ENCODE results near the gene GTF2IRD1. TPM values are rescaled to one million over a fixed set of nuclear protein-coding genes. Genes with fewer than 3 reads are reported as not detected.
"Not testable (repeated sequence)": the region's sequence is repeated elsewhere in the genome, so short reads cannot be mapped to it uniquely, and the experiment has no call there.

GTF2IRD1 gene
- total RNA-seq, 1 experiment from 2014 or later = 73.6 TPM

DNA sequence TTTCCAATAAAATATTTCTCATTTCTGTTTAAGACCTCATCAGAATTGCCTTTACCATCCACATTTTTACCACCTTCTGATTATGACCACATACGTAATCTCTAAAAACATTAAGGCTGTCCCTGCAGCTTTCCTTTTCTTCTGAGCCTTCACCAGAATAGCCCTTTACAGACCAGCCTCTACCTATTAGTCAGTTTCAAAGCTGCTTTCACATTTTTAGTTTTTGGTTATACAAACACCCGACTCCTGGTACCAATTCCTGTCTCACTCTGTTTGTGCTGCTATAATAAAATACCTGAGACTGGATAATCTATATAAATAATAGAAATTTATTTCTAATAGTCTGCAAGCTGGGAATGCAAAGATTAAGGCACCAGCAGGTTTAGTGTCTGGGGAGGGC is 15.4 kb upstream of the GTF2IRD1 start:
- Histone ChIP-seq H3K9me3 (ENCODE audit: low read depth, low read length, poor library complexity, severe bottlenecking) (no peaks in the 10 kb centered on the region), H3K36me3 (ENCODE audit: insufficient read depth, low read length, poor library complexity, severe bottlenecking) (no peaks in the 10 kb centered on the region), H3K27ac (ENCODE audit: low read depth, low read length, poor library complexity, severe bottlenecking) (no peak overlapping the region), H3K4me3 (ENCODE audit: low read depth, low read length, poor library complexity, severe bottlenecking) (no peak overlapping the region), H3K4me1 (ENCODE audit: insufficient read depth, low read length, poor library complexity, severe bottlenecking) (peaks cover 6% of the 10 kb centered on the region), H3K27me3 (replicated peaks; ENCODE audit: insufficient read depth, low read depth, low read length, poor library complexity) (no peaks in the 10 kb centered on the region)
- no TSS peak for BruUV-seq (replicated peaks)
- POLR2A ChIA-PET (ENCODE audit: low non-redundant PET) = no interaction called here
- intact Hi-C loops (cut with micrococcal nuclease; ENCODE audit: unreplicated experiment) = no loop called here
- CTCF ChIA-PET = interaction anchor here (0.5 kb wide), 1 partner anchor 198 kb away, joined by 3 read pairs; no protein-coding TSS in a partner anchor
- no peak for DNase-seq (ENCODE audit: low spot score)
- no peak for TF ChIP-seq EZH2 (IDR thresholded peaks at IDR 0.05; ENCODE audit: borderline replicate concordance, low read depth, low read length, poor library complexity, severe bottlenecking)
- TF ChIP-seq, protein P1, sequence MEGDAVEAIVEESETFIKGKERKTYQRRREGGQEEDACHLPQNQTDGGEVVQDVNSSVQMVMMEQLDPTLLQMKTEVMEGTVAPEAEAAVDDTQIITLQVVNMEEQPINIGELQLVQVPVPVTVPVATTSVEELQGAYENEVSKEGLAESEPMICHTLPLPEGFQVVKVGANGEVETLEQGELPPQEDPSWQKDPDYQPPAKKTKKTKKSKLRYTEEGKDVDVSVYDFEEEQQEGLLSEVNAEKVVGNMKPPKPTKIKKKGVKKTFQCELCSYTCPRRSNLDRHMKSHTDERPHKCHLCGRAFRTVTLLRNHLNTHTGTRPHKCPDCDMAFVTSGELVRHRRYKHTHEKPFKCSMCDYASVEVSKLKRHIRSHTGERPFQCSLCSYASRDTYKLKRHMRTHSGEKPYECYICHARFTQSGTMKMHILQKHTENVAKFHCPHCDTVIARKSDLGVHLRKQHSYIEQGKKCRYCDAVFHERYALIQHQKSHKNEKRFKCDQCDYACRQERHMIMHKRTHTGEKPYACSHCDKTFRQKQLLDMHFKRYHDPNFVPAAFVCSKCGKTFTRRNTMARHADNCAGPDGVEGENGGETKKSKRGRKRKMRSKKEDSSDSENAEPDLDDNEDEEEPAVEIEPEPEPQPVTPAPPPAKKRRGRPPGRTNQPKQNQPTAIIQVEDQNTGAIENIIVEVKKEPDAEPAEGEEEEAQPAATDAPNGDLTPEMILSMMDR (conservative IDR thresholded peaks at IDR 0.05; ENCODE audit: low read depth, low read length) = no peak

DNA sequence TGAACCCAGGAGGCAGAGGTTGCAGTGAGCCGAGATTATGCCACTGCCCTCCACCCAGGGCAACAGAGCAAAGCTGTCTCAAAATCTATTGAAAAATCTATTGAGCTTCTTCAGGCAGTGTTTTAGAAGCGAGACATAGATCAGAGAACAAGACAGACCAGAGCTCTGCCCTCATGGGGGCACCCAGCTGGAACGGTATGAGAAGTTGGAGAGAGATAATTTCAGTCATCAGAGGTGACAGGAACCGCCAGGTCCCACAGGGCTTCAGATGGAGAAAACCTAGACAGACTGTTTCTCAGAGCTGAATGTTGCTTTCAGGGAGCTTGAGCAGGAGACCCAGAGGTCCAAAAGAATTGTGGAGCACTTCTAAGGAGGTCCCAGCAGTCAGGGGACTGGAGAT is 14.2 kb upstream of the GTF2IRD1 start:
- ChIA-PET CTCF (interaction anchor here (0.5 kb wide), 1 partner anchor 9 kb away, joined by 4 read pairs; no protein-coding TSS in a partner anchor), POLR2A (ENCODE audit: low non-redundant PET) (no interaction called here)
- BruUV-seq (replicated peaks) = no TSS peak
- Histone ChIP-seq H3K9me3 (ENCODE audit: low read depth, low read length, poor library complexity, severe bottlenecking) (no peaks in the 10 kb centered on the region), H3K4me1 (ENCODE audit: insufficient read depth, low read length, poor library complexity, severe bottlenecking) (peaks cover 6% of the 10 kb centered on the region), H3K36me3 (ENCODE audit: insufficient read depth, low read length, poor library complexity, severe bottlenecking) (no peaks in the 10 kb centered on the region), H3K4me3 (ENCODE audit: low read depth, low read length, poor library complexity, severe bottlenecking) (no peak overlapping the region), H3K27ac (ENCODE audit: low read depth, low read length, poor library complexity, severe bottlenecking) (no peak overlapping the region), H3K27me3 (replicated peaks; ENCODE audit: insufficient read depth, low read depth, low read length, poor library complexity) (no peaks in the 10 kb centered on the region)
- TF ChIP-seq, protein P1 (conservative IDR thresholded peaks at IDR 0.05; ENCODE audit: low read depth, low read length) = no peak
- TF ChIP-seq EZH2 (IDR thresholded peaks at IDR 0.05; ENCODE audit: borderline replicate concordance, low read depth, low read length, poor library complexity, severe bottlenecking) = no peak
- intact Hi-C loops (cut with micrococcal nuclease; ENCODE audit: unreplicated experiment) = no loop called here
- DNase-seq (ENCODE audit: low spot score) = no peak

DNA sequence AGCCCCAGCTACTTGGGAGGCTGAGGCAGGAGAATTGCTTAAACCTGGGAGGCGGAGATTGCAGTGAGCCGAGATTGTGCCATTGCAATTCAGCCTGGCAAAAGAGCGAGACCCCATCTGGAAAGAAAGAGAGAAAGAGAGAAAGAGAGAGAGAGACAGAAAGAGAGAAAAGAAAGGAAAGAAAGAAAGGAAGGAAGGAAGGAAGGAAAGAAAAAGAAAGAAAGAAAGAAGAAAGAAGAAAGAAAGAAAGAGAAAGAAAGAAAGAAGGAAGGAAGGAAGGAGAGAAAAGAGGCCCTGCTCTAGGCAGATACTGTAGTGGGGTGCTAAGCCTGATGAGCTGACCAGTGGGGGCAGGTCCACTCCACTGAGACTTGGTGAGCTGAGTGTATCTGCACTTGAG is 13.6 kb upstream of the GTF2IRD1 start:
- H3K4me1 ChIP-seq (ENCODE audit: insufficient read depth, low read length, poor library complexity, severe bottlenecking); BruUV-seq (replicated peaks); H3K36me3 ChIP-seq (ENCODE audit: insufficient read depth, low read length, poor library complexity, severe bottlenecking); H3K27ac ChIP-seq (ENCODE audit: low read depth, low read length, poor library complexity, severe bottlenecking); H3K4me3 ChIP-seq (ENCODE audit: low read depth, low read length, poor library complexity, severe bottlenecking); H3K9me3 ChIP-seq (ENCODE audit: low read depth, low read length, poor library complexity, severe bottlenecking); intact Hi-C loops (cut with micrococcal nuclease; ENCODE audit: unreplicated experiment); DNase-seq (ENCODE audit: low spot score); H3K27me3 ChIP-seq (replicated peaks; ENCODE audit: insufficient read depth, low read depth, low read length, poor library complexity); POLR2A ChIA-PET (ENCODE audit: low non-redundant PET): not testable (repeated sequence)
- CTCF ChIA-PET = interaction anchor here (0.5 kb wide), 1 partner anchor 8 kb away, joined by 4 read pairs; no protein-coding TSS in a partner anchor

DNA sequence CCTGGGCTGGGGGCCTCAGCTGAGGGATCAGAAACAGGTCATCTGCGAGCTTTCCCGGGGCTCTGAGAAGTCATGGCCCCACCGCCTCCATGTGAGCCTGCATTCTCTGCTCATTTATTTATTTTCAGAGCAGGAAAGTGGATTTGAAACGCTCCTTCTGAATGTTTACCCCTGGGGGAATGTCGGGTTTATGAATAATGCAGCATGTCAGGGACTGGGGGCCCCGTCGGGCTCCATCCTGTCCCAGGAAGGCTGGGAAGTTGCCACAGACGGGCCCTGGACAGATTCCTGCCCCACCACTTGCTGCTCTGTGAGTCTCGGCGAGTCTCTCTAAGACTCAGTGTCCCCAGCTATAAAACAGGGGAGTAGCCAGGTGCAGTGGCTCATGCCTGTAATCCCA is 11.9 kb upstream of the GTF2IRD1 start:
- peaks cover 6% of the 10 kb centered on the region for H3K4me1 ChIP-seq (ENCODE audit: insufficient read depth, low read length, poor library complexity, severe bottlenecking)
- BruUV-seq (replicated peaks) = no TSS peak
- no peak overlapping the region for H3K27ac ChIP-seq (ENCODE audit: low read depth, low read length, poor library complexity, severe bottlenecking)
- H3K9me3 ChIP-seq (ENCODE audit: low read depth, low read length, poor library complexity, severe bottlenecking) = no peaks in the 10 kb centered on the region
- intact Hi-C loops (cut with micrococcal nuclease; ENCODE audit: unreplicated experiment) = no loop called here
- H3K4me3 ChIP-seq (ENCODE audit: low read depth, low read length, poor library complexity, severe bottlenecking) = no peak overlapping the region
- DNase-seq (ENCODE audit: low spot score) = no peak
- ChIA-PET CTCF (no interaction called here), POLR2A (ENCODE audit: low non-redundant PET) (interaction anchor here (0.6 kb wide), 1 partner anchor 271 kb away, joined by 3 read pairs; no protein-coding TSS in a partner anchor)
- no peak for TF ChIP-seq EZH2 (IDR thresholded peaks at IDR 0.05; ENCODE audit: borderline replicate concordance, low read depth, low read length, poor library complexity, severe bottlenecking)
- TF ChIP-seq, protein P1 (conservative IDR thresholded peaks at IDR 0.05; ENCODE audit: low read depth, low read length) = no peak
- no peaks in the 10 kb centered on the region for H3K27me3 ChIP-seq (replicated peaks; ENCODE audit: insufficient read depth, low read depth, low read length, poor library complexity)
- H3K36me3 ChIP-seq (ENCODE audit: insufficient read depth, low read length, poor library complexity, severe bottlenecking) = no peaks in the 10 kb centered on the region

All from A673 (cell line).